Measurements from ENCODE around the gene RET.

Gene RET

DNA sequence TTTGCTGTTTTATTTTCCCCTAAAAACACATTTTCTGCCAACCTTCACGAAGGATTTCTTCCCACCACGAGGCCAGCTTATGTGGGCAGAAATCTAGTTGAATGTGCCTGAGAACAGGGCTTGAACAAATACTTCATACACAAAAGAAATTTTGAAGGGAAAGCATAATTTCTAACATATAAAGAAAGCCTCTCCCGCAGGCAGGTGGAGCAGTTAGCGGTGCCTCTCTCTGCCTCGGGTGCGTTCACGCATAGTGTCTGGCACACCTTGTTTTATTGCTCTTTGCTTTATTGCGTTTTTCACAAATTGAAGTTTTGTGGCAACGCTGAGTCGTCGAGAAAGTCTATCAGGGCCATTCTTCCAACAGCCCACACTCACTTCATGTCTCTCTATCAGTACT, 54.4 kb downstream of the RET start:
- Histone ChIP-seq H3K9me3 (ENCODE audit: control insufficient read depth, insufficient read depth, low read length) (no peaks in the 10 kb centered on the region), H3K4me1 (ENCODE audit: control insufficient read depth, insufficient read depth, low read length) (no peaks in the 10 kb centered on the region)

DNA sequence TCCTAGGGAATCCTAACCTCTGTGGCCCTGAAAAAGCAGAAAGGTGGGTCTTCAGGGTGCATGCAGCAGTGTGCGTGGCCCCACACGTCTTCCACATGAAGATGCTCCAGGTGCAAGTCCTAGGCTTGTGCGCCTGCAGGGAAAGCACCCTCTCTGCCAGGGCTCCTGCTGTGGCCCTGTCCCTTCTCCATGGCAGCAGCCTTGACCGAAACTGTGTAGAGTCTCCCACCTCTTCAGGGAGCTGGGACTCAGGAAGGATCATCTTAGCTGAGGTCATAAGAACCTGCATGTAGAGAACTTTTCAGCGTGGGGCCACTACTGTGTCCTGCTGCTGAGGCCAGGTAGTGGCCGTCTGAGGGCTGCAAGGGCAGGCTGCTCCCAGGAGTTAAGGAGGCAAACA, 55.0 kb downstream of the RET start:
- Histone ChIP-seq H3K4me3 (ENCODE audit: low read depth, low read length) (no peak overlapping the region), H3K9ac (ENCODE audit: low read depth, low read length) (no peak overlapping the region), H3K4me1 (ENCODE audit: control insufficient read depth, insufficient read depth, low read length) (no peaks in the 10 kb centered on the region), H3K36me3 (ENCODE audit: control insufficient read depth, insufficient read depth, low read length) (no peaks in the 10 kb centered on the region), H3K27me3 (ENCODE audit: control insufficient read depth, insufficient read depth, low read length) (no peaks in the 10 kb centered on the region), H3K9me3 (ENCODE audit: control insufficient read depth, insufficient read depth, low read length) (no peaks in the 10 kb centered on the region)

More for the DNA sequence above, 54.4 kb downstream of the RET start:
- H3K4me3 ChIP-seq (ENCODE audit: low read depth, low read length) = no peak overlapping the region
- no peaks in the 10 kb centered on the region for H3K36me3 ChIP-seq (ENCODE audit: control insufficient read depth, insufficient read depth, low read length)
- H3K9ac ChIP-seq (ENCODE audit: low read depth, low read length) = no peak overlapping the region
- no peaks in the 10 kb centered on the region for H3K27me3 ChIP-seq (ENCODE audit: control insufficient read depth, insufficient read depth, low read length)

DNA sequence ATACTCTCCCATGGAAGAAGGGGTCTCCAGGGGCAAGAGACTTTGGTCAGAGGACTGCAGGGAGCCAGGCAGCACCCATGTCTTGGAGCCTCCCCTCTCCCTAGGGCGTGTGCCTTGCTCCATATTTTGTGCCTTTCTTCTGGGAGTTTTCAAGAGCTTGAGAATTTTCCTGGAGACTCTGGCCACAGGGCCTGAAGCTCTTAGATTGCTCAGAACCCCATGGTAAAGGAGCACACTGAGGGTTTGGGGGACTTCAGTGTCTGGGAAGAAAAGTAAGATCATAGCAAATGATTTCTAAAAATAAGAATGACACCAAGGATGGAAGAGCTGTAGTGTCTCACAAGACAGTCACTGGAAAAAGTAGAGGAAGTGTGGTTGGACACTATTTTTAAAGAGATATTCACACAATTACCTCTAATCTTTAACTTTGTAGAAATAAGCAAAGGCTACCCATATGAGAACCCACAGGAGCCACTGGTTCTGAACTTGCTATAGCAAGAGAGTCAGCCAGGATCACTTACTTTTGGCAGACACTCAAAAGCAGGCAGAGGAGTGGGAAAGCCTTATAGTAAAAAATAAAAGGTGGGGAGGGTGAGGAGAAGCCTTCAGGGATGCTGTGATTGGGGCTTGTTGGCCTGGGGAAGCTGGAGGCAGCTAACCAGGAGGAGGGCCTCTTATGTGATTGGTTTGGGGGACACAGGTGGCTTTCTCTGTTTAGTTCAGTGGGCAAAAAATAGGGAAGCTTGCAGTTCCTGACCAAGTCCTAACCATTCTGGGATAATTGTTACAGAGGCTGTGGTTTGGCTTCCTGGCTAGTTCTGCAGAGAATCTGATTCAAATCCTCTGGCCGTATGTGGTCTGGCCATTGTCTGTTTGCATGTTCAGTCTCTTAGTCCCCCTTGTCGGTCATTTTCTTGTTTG, 56.3 kb downstream of the RET start:
- Histone ChIP-seq H3K4me1 (ENCODE audit: control insufficient read depth, insufficient read depth, low read length) (no peaks in the 10 kb centered on the region), H3K4me3 (ENCODE audit: low read depth, low read length) (no peak overlapping the region), H3K27me3 (ENCODE audit: control insufficient read depth, insufficient read depth, low read length) (no peaks in the 10 kb centered on the region), H3K36me3 (ENCODE audit: control insufficient read depth, insufficient read depth, low read length) (no peaks in the 10 kb centered on the region), H3K9ac (ENCODE audit: low read depth, low read length) (no peak overlapping the region), H3K9me3 (ENCODE audit: control insufficient read depth, insufficient read depth, low read length) (no peaks in the 10 kb centered on the region)

DNA sequence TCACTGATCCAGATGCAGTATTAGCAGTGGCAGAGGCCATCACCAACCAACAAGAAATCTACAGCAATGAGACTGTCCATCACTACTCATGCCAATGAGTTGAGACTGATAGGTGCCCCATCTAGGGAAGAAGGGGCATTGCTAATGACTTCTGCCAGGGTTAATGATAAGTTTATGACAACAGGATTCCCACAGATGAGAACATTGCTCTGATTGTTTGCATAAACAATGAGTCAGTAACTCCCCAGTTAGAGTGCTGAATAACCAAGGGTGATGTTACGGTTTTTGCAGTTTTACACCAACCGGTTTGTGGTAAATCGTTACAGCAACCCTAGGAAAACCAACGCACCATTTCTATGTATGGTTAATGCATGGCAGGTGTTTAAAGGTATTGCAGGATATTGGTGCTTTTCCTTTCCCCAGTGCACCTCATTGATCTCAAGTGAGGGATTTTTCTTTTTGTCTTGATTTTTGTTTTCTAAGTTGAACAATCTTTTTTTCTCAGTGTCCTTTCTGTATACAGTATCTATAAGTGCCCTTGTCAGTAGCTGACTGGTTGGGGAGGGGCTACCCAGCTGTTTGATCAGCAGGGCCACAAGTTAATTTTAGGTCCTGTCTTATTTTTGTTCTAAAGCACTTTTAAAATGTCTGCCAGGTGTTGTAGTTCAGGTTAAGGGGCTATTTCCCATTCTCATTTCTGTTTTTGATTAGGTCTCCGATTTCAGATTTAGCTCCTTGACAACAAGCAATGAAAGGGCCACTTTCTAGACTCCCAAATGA, 57.4 kb downstream of the RET start:
- H3K4me1 ChIP-seq (ENCODE audit: control insufficient read depth, insufficient read depth, low read length) = no peaks in the 10 kb centered on the region
- no peak overlapping the region for H3K4me3 ChIP-seq (ENCODE audit: low read depth, low read length)
- H3K9me3 ChIP-seq (ENCODE audit: control insufficient read depth, insufficient read depth, low read length) = no peaks in the 10 kb centered on the region
- H3K9ac ChIP-seq (ENCODE audit: low read depth, low read length) = no peak overlapping the region
- H3K36me3 ChIP-seq (ENCODE audit: control insufficient read depth, insufficient read depth, low read length) = no peaks in the 10 kb centered on the region
- peaks cover 2% of the 10 kb centered on the region for H3K27me3 ChIP-seq (ENCODE audit: control insufficient read depth, insufficient read depth, low read length)

DNA sequence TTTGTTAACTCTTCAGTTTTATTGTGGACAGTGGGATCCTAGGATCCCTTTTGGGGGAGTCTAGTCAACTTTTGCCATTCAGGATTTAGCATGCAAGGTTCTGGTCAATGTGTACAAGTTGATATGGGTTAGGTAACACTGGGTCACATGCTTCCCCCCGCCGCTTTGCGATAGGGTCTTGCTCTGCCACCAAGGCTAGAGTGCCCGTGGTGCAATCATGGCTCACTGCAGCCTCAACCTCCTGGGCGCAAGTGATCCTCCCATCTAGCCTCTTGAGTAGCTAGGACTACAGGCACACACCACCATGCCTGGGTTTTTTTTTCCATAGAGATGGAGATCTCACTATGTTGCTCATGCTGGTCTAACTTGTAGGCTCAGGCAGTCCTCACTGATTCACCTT, 58.2 kb downstream of the RET start:
- H3K9ac ChIP-seq (ENCODE audit: low read depth, low read length) = no peak overlapping the region
- H3K27me3 ChIP-seq (ENCODE audit: control insufficient read depth, insufficient read depth, low read length) = peaks cover 6% of the 10 kb centered on the region
- H3K4me1 ChIP-seq (ENCODE audit: control insufficient read depth, insufficient read depth, low read length) = peaks cover 2% of the 10 kb centered on the region
- H3K9me3 ChIP-seq (ENCODE audit: control insufficient read depth, insufficient read depth, low read length) = no peaks in the 10 kb centered on the region
- H3K36me3 ChIP-seq (ENCODE audit: control insufficient read depth, insufficient read depth, low read length) = no peaks in the 10 kb centered on the region
- no peak overlapping the region for H3K4me3 ChIP-seq (ENCODE audit: low read depth, low read length)

DNA sequence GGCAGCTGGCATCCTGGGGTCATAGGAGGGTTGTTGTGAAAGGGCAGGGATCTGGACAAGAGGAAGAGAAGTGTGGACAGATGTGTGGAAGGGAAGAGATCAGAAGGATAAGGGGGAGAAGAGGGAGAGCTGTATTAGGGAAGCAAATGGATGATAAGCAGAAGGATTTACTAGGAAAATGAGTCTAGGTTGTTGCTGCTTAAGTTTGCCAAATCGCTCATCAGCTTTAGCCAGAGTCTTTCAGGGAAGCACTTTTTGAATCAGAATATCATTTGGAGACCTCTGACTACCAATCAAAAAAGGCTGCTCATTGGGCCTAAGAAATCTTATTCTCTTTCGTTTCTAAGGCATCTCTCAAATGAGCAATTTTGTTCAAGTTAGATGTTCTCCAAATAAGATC, 58.8 kb downstream of the RET start:
- Histone ChIP-seq H3K9me3 (ENCODE audit: control insufficient read depth, insufficient read depth, low read length) (no peaks in the 10 kb centered on the region), H3K36me3 (ENCODE audit: control insufficient read depth, insufficient read depth, low read length) (no peaks in the 10 kb centered on the region), H3K9ac (ENCODE audit: low read depth, low read length) (no peak overlapping the region), H3K4me3 (ENCODE audit: low read depth, low read length) (no peak overlapping the region), H3K27me3 (ENCODE audit: control insufficient read depth, insufficient read depth, low read length) (peaks cover 6% of the 10 kb centered on the region), H3K4me1 (ENCODE audit: control insufficient read depth, insufficient read depth, low read length) (peaks cover 2% of the 10 kb centered on the region)

DNA sequence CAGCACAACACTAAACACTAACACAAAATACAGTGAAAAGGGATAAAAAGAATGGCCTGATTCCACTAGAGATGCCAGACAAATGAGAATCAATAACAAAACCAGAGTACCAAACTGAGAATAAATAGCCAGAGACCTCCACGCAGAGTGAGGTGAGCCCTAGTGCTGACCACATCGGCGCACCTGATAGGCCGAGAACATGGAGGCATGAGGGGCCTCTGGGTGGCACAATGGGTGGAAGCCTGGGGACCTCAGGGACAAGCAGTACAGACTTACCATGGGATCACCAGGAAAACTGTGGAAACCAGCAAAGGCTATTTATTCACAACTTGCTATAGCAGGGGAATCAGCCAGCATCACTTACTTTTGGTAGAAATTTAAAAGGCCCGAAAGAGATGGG, 59.6 kb downstream of the RET start:
- no peak overlapping the region for H3K9ac ChIP-seq (ENCODE audit: low read depth, low read length)

DNA sequence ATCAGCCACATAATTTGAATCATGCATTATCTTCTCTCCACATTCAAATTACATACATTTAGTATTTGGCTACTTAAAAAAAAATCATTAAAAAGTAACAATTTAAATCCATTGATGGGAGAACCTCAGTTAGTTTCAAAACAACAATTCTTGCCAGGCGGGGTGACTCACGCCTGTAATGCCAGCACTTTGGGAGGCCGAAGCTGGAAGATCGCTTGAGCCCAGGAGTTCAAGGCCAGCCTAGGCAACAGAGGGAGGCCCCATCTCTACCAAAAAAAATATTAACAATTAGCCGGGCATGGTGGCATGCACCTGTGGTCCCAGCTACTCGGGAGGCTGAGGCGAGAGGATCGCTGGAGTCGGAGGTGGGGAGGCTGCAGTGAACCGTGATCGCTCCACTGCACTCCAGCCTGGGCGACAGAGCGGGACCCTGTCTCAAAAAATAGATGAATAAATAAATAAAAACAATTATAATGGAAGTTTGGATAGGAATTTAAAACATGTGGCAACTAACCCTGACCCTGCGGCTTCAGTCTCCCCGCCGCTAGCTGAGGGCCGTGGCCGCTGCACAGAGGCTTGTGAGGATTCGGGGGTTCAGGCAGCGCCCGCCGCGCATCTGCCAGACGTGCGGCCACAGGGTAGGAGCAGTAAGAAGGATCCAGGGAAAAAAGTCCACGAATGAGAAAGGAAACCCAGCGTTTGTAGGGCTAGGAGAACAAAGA, 60.3 kb downstream of the RET start:
- peaks cover 6% of the 10 kb centered on the region for H3K27me3 ChIP-seq (ENCODE audit: control insufficient read depth, insufficient read depth, low read length)
- H3K9me3 ChIP-seq (ENCODE audit: control insufficient read depth, insufficient read depth, low read length) = no peaks in the 10 kb centered on the region
- no peaks in the 10 kb centered on the region for H3K36me3 ChIP-seq (ENCODE audit: control insufficient read depth, insufficient read depth, low read length)
- peaks cover 2% of the 10 kb centered on the region for H3K4me1 ChIP-seq (ENCODE audit: control insufficient read depth, insufficient read depth, low read length)
- no peak overlapping the region for H3K9ac ChIP-seq (ENCODE audit: low read depth, low read length)
- peak overlapping the region; percentile 91 for H3K4me3 ChIP-seq (ENCODE audit: low read depth, low read length)

More for the DNA sequence above, 59.6 kb downstream of the RET start:
- Histone ChIP-seq H3K4me1 (ENCODE audit: control insufficient read depth, insufficient read depth, low read length) (peaks cover 2% of the 10 kb centered on the region), H3K9me3 (ENCODE audit: control insufficient read depth, insufficient read depth, low read length) (no peaks in the 10 kb centered on the region), H3K36me3 (ENCODE audit: control insufficient read depth, insufficient read depth, low read length) (no peaks in the 10 kb centered on the region), H3K4me3 (ENCODE audit: low read depth, low read length) (no peak overlapping the region), H3K27me3 (ENCODE audit: control insufficient read depth, insufficient read depth, low read length) (peaks cover 6% of the 10 kb centered on the region)

DNA sequence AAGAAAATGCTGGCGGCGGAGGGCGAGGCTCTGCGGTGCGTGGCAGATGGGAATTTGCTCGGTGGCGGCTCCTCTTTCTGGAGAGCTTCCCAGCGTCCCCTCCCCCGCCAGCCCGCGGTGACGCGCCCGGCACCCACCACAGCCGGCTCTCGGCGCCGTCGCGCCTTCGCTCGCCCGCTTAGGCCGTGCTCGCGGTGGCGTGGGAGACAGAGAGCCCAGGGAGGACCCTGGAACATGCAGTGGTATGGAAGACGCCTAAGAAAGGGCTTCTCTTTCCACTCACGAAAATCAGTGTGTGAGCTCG, 60.8 kb downstream of the RET start:
- Histone ChIP-seq H3K9me3 (ENCODE audit: control insufficient read depth, insufficient read depth, low read length) (no peaks in the 10 kb centered on the region), H3K9ac (ENCODE audit: low read depth, low read length) (no peak overlapping the region), H3K36me3 (ENCODE audit: control insufficient read depth, insufficient read depth, low read length) (no peaks in the 10 kb centered on the region), H3K27me3 (ENCODE audit: control insufficient read depth, insufficient read depth, low read length) (peaks cover 6% of the 10 kb centered on the region), H3K4me1 (ENCODE audit: control insufficient read depth, insufficient read depth, low read length) (peaks cover 2% of the 10 kb centered on the region), H3K4me3 (ENCODE audit: low read depth, low read length) (peak overlapping the region; percentile 91)

DNA sequence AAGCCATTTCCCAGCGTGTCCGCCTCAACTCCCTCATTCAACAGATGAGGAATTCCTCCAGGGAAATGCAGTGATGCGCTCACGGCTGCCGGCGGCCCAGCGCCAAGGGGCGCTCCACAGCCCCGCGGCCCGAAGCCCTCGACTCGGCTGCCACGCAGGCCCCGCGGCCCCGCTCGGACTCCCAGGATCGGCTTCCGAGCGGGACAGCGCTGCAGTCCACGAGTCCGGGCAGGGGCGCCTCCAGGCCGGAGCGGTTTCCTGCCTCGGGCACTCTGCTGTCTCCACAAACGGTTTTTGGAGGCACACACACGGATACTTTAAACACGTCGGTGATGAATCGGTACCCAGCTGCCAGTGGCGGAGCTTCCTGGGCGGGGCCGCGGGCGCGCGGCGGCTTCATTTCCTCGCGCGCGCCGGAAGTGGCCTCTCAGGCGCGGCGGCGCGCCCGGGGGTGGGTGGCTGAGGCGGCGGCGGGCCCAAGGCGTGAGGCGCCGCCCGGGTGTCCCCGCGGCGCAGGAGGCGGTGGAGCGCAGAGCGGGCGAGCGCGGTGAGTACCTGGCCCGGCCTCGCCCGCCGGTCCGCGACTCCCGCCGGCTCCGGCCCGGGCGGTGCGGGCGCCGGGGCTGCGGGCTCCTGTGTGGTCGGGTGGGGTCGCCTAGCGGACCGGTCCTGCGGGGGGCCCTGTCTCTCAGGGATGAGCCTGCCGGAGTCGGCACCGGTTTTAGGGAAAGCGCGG, 61.3 kb downstream of the RET start, which contains the start of gene CSGALNACT2:
CSGALNACT2 (plus strand) TSS at position 425 of the 736 bp plus-strand sequence. CDS start 16,705 bp downstream, outside the sequence.
- Histone ChIP-seq H3K9me3 (ENCODE audit: control insufficient read depth, insufficient read depth, low read length) (no peaks in the 10 kb centered on the region), H3K36me3 (ENCODE audit: control insufficient read depth, insufficient read depth, low read length) (no peaks in the 10 kb centered on the region), H3K4me3 (ENCODE audit: low read depth, low read length) (peak within 1 kb of the TSS; percentile 91), H3K4me1 (ENCODE audit: control insufficient read depth, insufficient read depth, low read length) (peaks cover 2% of the 10 kb centered on the region), H3K9ac (ENCODE audit: low read depth, low read length) (no peak within 1 kb of the TSS), H3K27me3 (ENCODE audit: control insufficient read depth, insufficient read depth, low read length) (peaks cover 6% of the 10 kb centered on the region)

DNA sequence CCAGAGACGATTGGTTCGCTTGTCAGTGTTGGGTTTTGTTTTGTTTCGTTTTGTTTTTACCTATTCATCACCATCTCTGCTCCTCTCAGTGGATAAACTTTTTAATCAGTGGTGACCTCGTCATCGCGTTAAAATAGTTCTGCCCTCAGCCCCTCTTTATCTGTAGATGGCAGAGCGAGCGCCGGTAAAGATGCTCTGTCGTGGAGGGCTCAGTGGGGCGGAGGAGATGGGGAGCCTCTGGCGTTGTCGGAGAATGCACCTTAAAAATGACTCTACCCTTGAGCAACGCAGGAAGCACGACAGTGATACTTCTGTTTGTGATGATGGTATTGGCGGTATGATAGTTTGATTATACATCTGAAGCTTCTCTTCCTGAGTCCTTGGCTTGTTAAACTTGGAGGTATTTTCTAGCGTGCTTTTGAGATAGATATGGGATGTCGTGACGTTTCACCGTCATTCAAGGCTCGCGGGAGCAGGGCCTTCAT, 61.9 kb downstream of the RET start:
- H3K9me3 ChIP-seq (ENCODE audit: control insufficient read depth, insufficient read depth, low read length) = no peaks in the 10 kb centered on the region
- H3K4me1 ChIP-seq (ENCODE audit: control insufficient read depth, insufficient read depth, low read length) = peaks cover 6% of the 10 kb centered on the region
- peaks cover 6% of the 10 kb centered on the region for H3K27me3 ChIP-seq (ENCODE audit: control insufficient read depth, insufficient read depth, low read length)
- no peak overlapping the region for H3K9ac ChIP-seq (ENCODE audit: low read depth, low read length)
- peak overlapping the region; percentile 91 for H3K4me3 ChIP-seq (ENCODE audit: low read depth, low read length)
- no peaks in the 10 kb centered on the region for H3K36me3 ChIP-seq (ENCODE audit: control insufficient read depth, insufficient read depth, low read length)

Measured in iPS-15b (cell line).